Stimulated activated CD8-positive, alpha-beta memory T cell treated with anti-CD3 and anti-CD28 coated beads, Interleukin-12 subunit alpha, Interleukin-12 subunit beta, amount 100 ng/mL, for 1 hour (primary cell): Measurements from ENCODE around the gene HOXB9.

Source experiments
- DNase-seq: peaks from one replicate; pipeline ENCODE4 v3.0.0-alpha.2; 2020; ENCODE audit warnings: low read depth

HOXB9 gene

GRCh38 chr17:48610282-48611211 is 15.6 kb downstream of the HOXB9 start, which contains the start of gene HOXB7:
Gene HOXB7 (minus strand): TSS chr17:48611017. CDS start chr17:48610918, 99 bp downstream.
- peak; percentile 57 for DNase-seq

- no peak for DNase-seq
Measured at GRCh38 chr17:48609759-48610281, 16.3 kb downstream of the HOXB9 start.

- DNase-seq = no peak
Measured at GRCh38 chr17:48609033-48609432, 17.1 kb downstream of the HOXB9 start.

- DNase-seq = no peak
Measured at GRCh38 chr17:48608494-48608834, 17.7 kb downstream of the HOXB9 start.

GRCh38 chr17:48606892-48607614 is 19.1 kb downstream of the HOXB9 start:
- DNase-seq = no peak

GRCh38 chr17:48605991-48606891 is 19.9 kb downstream of the HOXB9 start:
- no peak for DNase-seq

- no peak for DNase-seq
Measured at GRCh38 chr17:48605409-48605919, 20.7 kb downstream of the HOXB9 start.

- no peak for DNase-seq
Measured at GRCh38 chr17:48604770-48605329, 21.3 kb downstream of the HOXB9 start, which contains the start of gene HOXB6. Gene HOXB6 (minus strand): TSS chr17:48604986. CDS start chr17:48598150, 6,836 bp downstream.

- no peak for DNase-seq
Measured at GRCh38 chr17:48603959-48604769, 22.0 kb downstream of the HOXB9 start.

GRCh38 chr17:48601539-48602425 is 24.4 kb downstream of the HOXB9 start:
- no peak for DNase-seq

GRCh38 chr17:48601207-48601538 is 25.0 kb downstream of the HOXB9 start:
- no peak for DNase-seq

GRCh38 chr17:48600244-48601098 is 25.7 kb downstream of the HOXB9 start:
- DNase-seq = no peak

- no peak for DNase-seq
Measured at GRCh38 chr17:48599354-48599753, 26.8 kb downstream of the HOXB9 start.

- DNase-seq = no peak
Measured at GRCh38 chr17:48598736-48599135, 27.4 kb downstream of the HOXB9 start.

- no peak for DNase-seq
Measured at GRCh38 chr17:48597778-48598631, 28.2 kb downstream of the HOXB9 start.

- no peak for DNase-seq
Measured at GRCh38 chr17:48597528-48597777, 28.7 kb downstream of the HOXB9 start.

GRCh38 chr17:48596735-48597527 is 29.2 kb downstream of the HOXB9 start:
- no peak for DNase-seq
